CD4-positive, alpha-beta T cell treated with Interleukin-15 for 1 hour (primary cell): ENCODE data around the gene KRTAP12-3.

ENCODE experiments used
- DNase-seq: peaks from one replicate; pipeline ENCODE4 v3.0.0-alpha.2; 2020

The KRTAP12-3 gene

DNA sequence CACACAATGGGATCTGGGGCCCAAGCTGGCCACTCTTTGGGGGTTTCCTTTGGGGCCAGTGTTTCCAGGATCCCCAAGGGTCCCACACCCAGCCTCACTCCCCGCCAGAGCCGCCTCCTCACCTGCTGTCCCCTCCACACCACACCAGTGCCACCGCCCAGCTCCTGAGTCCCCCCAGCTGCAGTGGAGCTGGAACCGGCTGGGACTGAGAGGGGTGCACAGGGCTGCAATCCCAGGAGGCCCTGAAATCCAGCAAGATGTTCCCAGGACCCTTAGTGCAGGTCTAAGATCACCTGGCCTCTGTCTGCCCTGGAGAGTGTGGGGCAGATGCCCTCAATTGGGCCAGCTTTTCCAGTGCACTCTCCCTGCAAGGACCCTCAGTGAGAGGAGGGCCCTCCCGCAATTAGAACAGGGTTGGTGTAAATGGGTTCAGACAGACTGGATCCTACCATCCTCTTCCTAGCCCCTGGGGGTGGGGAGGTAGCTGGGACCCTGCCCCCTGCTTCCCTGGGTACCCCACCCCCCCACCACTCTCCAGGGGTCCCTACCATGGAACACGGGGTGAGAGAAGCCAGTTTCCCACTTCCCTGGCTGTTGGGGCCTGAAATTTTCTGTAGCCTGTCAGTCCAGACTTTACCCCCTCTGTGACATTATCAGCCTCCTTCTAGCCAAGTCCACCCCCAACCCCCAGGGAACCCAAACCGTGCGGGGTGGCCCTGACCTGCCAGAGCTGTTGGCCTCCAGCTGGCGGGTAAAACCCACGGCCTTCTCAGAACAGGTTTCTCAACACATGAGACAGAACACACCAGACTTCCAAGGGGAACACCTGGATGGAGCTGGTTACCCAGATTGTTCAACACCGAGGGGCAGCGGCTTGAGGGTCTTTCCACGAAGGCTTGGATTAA is 46.3 kb downstream of the KRTAP12-3 start:
- DNase-seq, result no peak

DNA sequence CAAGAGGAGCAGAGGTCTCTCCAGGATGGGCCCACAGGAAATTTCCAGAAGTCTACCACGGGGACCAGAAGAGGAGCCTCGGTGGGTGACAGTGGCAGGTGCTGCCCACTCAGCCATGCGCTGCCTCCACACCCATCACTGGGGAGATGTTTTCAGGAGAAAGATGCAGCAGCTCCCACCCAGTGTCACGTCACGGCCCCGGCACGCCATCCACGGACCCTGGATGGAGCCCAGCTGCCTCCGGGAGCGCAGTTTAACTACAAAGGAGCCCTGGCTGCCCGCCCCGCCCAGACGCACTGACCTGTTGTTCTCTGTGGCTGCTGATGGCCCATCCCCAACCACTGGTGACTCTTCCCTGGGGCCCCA is 46.9 kb downstream of the KRTAP12-3 start:
- DNase-seq, result no peak

DNA sequence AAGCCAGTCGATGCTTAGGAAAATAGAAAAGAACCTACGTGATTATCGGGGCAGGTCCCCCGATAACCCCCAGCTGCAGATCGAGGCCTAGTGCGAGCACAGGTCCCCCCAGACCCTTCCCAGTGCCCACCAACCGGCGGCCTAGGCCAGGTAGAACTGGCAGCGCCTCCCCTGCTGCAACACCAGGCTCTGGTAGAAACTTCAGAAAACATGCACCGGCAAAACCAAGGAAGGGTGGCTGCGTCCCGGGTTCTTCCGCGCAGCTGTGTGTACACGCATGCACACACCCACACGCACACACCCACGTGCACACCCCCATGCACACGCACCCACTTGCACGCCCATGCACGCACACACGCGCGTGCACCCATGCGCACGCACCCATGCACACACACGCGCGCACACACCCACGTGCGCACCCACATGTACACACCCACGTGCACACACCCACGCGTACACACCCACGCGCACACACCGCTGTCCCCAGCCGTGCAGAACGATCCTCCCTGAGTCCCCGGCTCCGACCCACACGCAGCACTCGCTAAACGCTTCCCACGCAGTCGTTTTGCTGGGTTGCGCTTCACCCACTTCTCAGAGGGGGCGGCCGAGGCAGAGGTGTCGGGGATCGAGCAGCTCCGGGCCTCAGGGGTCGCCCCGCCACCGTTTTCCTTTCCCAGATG is 48.4 kb downstream of the KRTAP12-3 start:
- DNase-seq, result no peak

DNA sequence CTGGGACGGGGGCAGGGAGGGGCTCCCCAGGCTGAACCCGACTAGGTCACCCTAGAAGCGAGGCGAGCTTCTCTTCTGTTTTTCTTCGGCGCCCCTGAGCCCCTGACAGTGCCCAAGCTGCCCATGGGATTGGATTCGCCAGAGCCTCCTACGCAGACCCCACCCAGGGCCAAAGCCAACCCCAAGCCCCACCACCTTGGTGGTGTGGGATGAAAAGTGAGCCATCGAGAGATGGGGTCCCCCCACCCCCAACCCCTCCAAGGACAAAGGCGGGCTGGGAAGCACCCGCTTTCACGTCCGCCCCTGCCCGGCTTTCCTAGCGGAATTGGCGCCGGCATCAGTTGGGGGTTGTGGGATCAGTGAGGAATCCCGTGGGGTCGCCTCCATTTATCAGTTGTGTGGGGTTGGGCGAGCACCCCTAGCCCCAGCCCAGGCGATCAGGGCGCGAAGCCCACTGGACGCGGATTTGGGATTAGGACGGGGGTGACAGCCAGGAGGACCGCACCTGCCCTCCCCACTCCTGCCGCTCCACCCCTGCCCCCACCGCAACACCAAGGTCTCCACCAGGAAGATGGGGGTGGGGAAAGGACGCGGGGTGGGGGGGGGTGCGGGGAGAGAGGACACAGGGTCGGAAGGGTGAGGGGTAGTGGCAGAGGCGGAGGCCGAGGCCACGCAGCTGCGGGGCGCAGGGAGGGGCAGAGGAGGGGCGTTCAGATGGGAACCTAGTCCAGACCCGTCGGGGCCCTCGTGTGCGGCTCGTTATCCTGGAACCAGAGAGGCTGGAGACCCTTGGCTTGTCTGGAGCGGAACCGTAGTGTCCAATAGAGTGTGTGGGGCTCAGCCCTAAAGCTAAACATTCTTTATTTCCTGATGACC is 49.2 kb downstream of the KRTAP12-3 start:
- no peak for DNase-seq
